Fibroblast of lung (primary cell): ENCODE data around the gene MAP2K5.

ENCODE experiments used
- CTCF ChIP-seq, 2 donors: IDR thresholded peaks in 1 of 2; conservative IDR thresholded peaks in 1 of 2; 1 replicate in 1 of 2; 2 replicates in 1 of 2; pipeline ENCODE4 v1.5.1; 2011 to 2012; ENCODE audit warnings: low read length in 2 of 2, control low read depth in 1 of 2, inconsistent platforms in 1 of 2, low read depth in 1 of 2, mild to moderate bottlenecking in 1 of 2
- EZH2 ChIP-seq: IDR thresholded peaks from 2 replicates; pipeline ENCODE4 v1.5.1; 2012; ENCODE audit warnings: low read length, control low read depth, mild to moderate bottlenecking; ENCODE audit errors: missing control alignments

GRCh38 chr15:67781061-67781460 is 238.6 kb downstream of the MAP2K5 start:
- TF ChIP-seq CTCF (conservative IDR thresholded peaks at IDR 0.05 in 1 of 2, IDR thresholded peaks at IDR 0.05 in 1 of 2; ENCODE audit: low read depth in 1 of 2, low read length in 2 of 2) = no peak
- TF ChIP-seq EZH2 = no peak
